GM12891 (cell line): ENCODE results near the gene DRAP1.

Experiments
- POLR2A ChIP-seq: IDR thresholded peaks from 2 replicates; pipeline ENCODE4 v1.6.1; 2011; ENCODE audit warnings: low read depth, low read length, control low read depth
- POLR2AphosphoS5 ChIP-seq: IDR thresholded peaks from 2 replicates; pipeline ENCODE4 v1.6.1; 2011; ENCODE audit warnings: low read depth, low read length, control low read depth
- TAF1 ChIP-seq: IDR thresholded peaks from 2 replicates; pipeline ENCODE4 v1.6.1; 2011; ENCODE audit warnings: low read depth, low read length, control low read depth

- TF ChIP-seq POLR2AphosphoS5 (no peak), POLR2A (no peak), TAF1 (no peak)
These were observed 3.3 kb downstream of the DRAP1 start for GRCh38 chr11:65922565-65922964.
